ENCODE results near the gene SAMD11.

Gene SAMD11

DNA sequence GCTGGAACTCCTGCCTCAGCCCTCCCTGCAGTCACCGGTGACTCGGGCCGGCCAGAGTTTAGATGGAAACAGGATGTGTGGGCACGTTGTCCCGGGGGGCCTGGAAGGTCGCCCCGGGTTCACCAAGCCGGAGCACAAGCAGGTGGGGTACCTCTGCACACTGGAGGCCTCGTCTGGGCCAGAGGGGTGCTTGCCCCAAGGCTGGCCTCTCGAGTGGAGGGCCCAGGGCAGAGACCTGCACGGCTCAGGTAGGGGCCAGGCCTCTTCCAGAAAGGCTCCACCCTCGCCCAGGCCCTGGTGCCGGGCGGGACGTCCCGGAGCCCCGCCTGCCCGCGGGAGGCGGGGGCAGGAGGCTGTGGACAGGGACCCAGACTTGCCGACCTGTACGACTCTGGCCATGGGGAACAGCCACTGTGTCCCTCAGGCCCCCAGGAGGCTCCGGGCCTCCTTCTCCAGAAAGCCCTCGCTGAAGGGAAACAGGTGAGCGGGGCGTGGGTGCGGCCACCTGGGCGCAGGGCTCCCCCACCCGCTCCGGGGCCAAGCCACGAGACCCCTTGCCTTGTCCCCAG is 42.5 kb downstream of the SAMD11 start, which contains the start of gene PLEKHN1:
Gene PLEKHN1, plus strand, starts transcription at position 348 of the 569 bp plus-strand sequence. Its CDS starts 50 bp downstream, at position 398.
- Histone ChIP-seq H3K9ac (ENCODE audit: low read depth, low read length, poor library complexity, severe bottlenecking) (peak within 1 kb of the TSS; percentile 45), H3K36me3 (ENCODE audit: insufficient read depth, low read length) (no peaks in the 10 kb centered on the region), H3K79me2 (ENCODE audit: insufficient read depth, low read length) (no peaks in the 10 kb centered on the region), H3K9me2 (replicated peaks; ENCODE audit: low read depth, low read length) (no peaks in the 10 kb centered on the region), H3K4me3 (ENCODE audit: low read length, poor library complexity, severe bottlenecking) (peak within 1 kb of the TSS; percentile 67), H3F3A (ENCODE audit: low read depth) (no peaks in the 10 kb centered on the region), H3K4me2 (ENCODE audit: low read depth, low read length, poor library complexity, severe bottlenecking) (peak within 1 kb of the TSS; percentile 78), H3K9me3 (ENCODE audit: insufficient read depth, low read depth, low read length) (no peaks in the 10 kb centered on the region), H3K4me1 (ENCODE audit: insufficient read depth, low read length, poor library complexity, severe bottlenecking) (peaks cover 18% of the 10 kb centered on the region), H4K20me1 (ENCODE audit: insufficient read depth, low read length, poor library complexity, severe bottlenecking) (no peaks in the 10 kb centered on the region), H2AFZ (ENCODE audit: low read length) (peak within 1 kb of the TSS; percentile 89), H3K27me3 (ENCODE audit: insufficient read depth, low read length, poor library complexity, severe bottlenecking) (no peaks in the 10 kb centered on the region)
- TF ChIP-seq CTCF (conservative IDR thresholded peaks at IDR 0.05; ENCODE audit: low read length) = no peak
- TF ChIP-seq EZH2phosphoT487 (IDR thresholded peaks at IDR 0.05; ENCODE audit: borderline replicate concordance) = no peak

GRCh38 chr1:966704-967300 is 43.1 kb downstream of the SAMD11 start:
- Histone ChIP-seq H3K4me2 (ENCODE audit: low read depth, low read length, poor library complexity, severe bottlenecking) (peak overlapping the region; percentile 78), H3K9ac (ENCODE audit: low read depth, low read length, poor library complexity, severe bottlenecking) (peak overlapping the region; percentile 45), H3K9me2 (replicated peaks; ENCODE audit: low read depth, low read length) (no peaks in the 10 kb centered on the region), H3K36me3 (ENCODE audit: insufficient read depth, low read length) (no peaks in the 10 kb centered on the region), H4K20me1 (ENCODE audit: insufficient read depth, low read length, poor library complexity, severe bottlenecking) (no peaks in the 10 kb centered on the region), H3K9me3 (ENCODE audit: insufficient read depth, low read depth, low read length) (no peaks in the 10 kb centered on the region), H3K4me1 (ENCODE audit: insufficient read depth, low read length, poor library complexity, severe bottlenecking) (peaks cover 16% of the 10 kb centered on the region), H3K79me2 (ENCODE audit: insufficient read depth, low read length) (no peaks in the 10 kb centered on the region), H3K27me3 (ENCODE audit: insufficient read depth, low read length, poor library complexity, severe bottlenecking) (no peaks in the 10 kb centered on the region), H2AFZ (ENCODE audit: low read length) (peak overlapping the region; percentile 89), H3F3A (ENCODE audit: low read depth) (no peaks in the 10 kb centered on the region), H3K4me3 (ENCODE audit: low read length, poor library complexity, severe bottlenecking) (peak overlapping the region; percentile 67)
- no peak for TF ChIP-seq CTCF (conservative IDR thresholded peaks at IDR 0.05; ENCODE audit: low read length)

DNA sequence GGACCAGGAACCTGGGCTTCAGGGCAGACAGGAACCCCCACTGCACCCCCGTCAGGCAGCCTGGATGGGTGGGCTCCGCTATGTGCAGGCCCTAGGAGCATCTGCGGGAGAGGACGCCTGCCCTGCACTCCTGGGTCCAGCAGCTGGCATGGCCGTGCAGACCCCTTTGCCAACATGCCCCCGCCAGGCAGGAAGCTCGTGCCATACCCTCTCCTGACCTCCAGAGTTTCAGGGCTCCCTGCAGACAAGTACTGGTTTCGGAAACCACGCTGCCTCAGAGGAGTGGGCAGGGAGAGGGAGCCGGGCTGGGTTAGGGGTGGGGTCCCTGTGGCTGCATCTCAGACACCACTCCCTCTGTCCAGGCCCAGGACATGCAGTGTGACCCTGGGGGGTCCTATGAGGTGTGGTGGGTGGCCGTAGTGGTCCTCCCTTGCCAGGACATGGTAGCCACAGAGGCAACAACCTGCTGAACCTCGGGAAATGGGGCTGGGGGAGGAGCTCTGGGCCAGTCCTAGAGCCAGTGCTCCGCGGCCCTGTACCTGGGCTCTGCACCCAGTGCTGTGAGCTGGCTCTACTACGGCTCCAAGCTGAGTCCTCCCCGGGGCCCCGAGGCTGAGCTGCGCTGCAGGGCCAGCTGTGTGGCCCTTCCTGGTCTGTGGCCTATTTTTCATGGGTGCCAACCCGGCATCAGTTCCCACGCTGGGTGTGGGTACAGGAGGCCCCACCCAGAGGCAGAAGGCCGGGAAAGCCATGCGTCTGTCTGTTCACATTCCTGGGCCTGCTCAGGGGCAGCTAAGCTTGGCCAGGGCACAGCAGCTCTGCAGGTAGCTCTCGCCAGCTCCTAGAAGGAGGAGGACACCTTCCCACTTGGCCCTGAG is 44.0 kb downstream of the SAMD11 start:
- H3K9me3 ChIP-seq (ENCODE audit: insufficient read depth, low read depth, low read length) = no peaks in the 10 kb centered on the region
- no peaks in the 10 kb centered on the region for H3K9me2 ChIP-seq (replicated peaks; ENCODE audit: low read depth, low read length)
- TF ChIP-seq CTCF (conservative IDR thresholded peaks at IDR 0.05; ENCODE audit: low read length) = no peak
- TF ChIP-seq EZH2phosphoT487 (IDR thresholded peaks at IDR 0.05; ENCODE audit: borderline replicate concordance) = no peak
- H2AFZ ChIP-seq (ENCODE audit: low read length) = no peak overlapping the region
- H3F3A ChIP-seq (ENCODE audit: low read depth) = no peaks in the 10 kb centered on the region
- peaks cover 16% of the 10 kb centered on the region for H3K4me1 ChIP-seq (ENCODE audit: insufficient read depth, low read length, poor library complexity, severe bottlenecking)
- H3K36me3 ChIP-seq (ENCODE audit: insufficient read depth, low read length) = no peaks in the 10 kb centered on the region
- no peak overlapping the region for H3K9ac ChIP-seq (ENCODE audit: low read depth, low read length, poor library complexity, severe bottlenecking)
- H3K79me2 ChIP-seq (ENCODE audit: insufficient read depth, low read length) = no peaks in the 10 kb centered on the region
- H3K4me3 ChIP-seq (ENCODE audit: low read length, poor library complexity, severe bottlenecking) = peak overlapping the region; percentile 67
- no peaks in the 10 kb centered on the region for H3K27me3 ChIP-seq (ENCODE audit: insufficient read depth, low read length, poor library complexity, severe bottlenecking)
- H4K20me1 ChIP-seq (ENCODE audit: insufficient read depth, low read length, poor library complexity, severe bottlenecking) = no peaks in the 10 kb centered on the region
- peak overlapping the region; percentile 78 for H3K4me2 ChIP-seq (ENCODE audit: low read depth, low read length, poor library complexity, severe bottlenecking)
